Dedifferentiated amniotic fluid mesenchymal stem cell (primary cell): ENCODE data around the gene HERC4.

Source experiments
- DNase-seq: peaks from one replicate; pipeline ENCODE4 v3.0.0-alpha.2; 2016; ENCODE audit errors: extremely low spot score

Gene HERC4, protein sequence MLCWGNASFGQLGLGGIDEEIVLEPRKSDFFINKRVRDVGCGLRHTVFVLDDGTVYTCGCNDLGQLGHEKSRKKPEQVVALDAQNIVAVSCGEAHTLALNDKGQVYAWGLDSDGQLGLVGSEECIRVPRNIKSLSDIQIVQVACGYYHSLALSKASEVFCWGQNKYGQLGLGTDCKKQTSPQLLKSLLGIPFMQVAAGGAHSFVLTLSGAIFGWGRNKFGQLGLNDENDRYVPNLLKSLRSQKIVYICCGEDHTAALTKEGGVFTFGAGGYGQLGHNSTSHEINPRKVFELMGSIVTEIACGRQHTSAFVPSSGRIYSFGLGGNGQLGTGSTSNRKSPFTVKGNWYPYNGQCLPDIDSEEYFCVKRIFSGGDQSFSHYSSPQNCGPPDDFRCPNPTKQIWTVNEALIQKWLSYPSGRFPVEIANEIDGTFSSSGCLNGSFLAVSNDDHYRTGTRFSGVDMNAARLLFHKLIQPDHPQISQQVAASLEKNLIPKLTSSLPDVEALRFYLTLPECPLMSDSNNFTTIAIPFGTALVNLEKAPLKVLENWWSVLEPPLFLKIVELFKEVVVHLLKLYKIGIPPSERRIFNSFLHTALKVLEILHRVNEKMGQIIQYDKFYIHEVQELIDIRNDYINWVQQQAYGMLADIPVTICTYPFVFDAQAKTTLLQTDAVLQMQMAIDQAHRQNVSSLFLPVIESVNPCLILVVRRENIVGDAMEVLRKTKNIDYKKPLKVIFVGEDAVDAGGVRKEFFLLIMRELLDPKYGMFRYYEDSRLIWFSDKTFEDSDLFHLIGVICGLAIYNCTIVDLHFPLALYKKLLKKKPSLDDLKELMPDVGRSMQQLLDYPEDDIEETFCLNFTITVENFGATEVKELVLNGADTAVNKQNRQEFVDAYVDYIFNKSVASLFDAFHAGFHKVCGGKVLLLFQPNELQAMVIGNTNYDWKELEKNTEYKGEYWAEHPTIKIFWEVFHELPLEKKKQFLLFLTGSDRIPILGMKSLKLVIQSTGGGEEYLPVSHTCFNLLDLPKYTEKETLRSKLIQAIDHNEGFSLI

DNA sequence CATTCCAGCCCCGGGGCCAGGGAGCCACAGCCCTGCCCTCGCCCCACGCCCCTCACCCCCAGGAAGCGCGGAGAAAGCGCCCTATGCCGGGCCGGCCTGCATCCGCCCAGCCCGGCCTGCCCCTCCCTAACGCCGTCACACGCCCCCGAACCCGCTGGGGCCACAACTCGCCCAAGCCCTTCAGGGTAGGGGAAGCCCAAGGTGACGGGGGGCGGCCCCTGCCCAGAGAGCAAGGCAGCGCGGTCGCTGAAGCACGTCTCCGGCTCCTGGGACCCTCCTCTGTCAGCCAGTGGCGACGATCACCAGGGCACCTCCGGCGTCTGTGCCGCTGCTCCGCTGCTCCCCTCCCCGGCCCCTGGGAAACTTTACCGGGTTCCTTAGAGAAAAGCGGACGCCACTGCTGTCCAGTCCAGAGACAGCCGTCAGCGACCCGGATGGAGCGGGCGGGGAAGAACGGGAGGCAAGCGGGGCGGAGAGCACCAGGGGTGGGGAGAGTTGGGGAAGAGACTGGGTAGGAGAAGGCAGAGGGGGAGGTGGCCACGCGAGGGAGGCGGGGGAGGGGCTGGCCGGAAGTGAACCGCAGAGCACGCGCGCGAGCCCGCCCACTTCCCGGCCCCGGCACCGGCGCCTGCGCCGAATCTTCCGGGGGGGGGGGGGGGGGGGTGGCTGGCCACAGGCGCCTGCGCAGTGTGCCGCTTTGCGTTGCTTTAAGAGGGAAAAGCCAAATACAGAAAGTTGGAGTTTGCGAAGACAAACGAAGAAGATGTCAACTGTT lies at the start of gene HERC4:
Gene HERC4 (minus strand): TSS at position 509 of the 775 bp plus-strand sequence. CDS start 2,175 bp downstream, outside the sequence.
- peak; percentile 91 for DNase-seq

DNA sequence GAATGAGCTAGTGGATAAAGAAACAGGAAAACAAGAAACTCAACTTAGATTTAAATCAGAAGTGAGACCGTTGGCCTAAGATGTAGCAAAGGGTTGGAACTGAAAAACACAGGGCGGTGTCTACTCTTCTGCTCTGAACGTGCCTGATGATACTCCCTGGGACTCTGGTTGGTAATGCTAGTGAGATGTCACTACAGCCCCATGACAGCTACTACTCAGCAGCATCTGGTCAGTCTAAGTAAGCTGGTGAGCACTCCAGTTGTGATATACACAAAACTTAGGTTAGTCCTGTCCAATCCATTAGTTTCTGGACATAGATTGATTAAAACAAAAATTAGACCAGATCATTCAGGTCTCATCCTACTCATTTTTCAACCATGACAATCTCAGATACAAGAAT lies 49.6 kb upstream of the HERC4 start:
- no peak for DNase-seq

DNA sequence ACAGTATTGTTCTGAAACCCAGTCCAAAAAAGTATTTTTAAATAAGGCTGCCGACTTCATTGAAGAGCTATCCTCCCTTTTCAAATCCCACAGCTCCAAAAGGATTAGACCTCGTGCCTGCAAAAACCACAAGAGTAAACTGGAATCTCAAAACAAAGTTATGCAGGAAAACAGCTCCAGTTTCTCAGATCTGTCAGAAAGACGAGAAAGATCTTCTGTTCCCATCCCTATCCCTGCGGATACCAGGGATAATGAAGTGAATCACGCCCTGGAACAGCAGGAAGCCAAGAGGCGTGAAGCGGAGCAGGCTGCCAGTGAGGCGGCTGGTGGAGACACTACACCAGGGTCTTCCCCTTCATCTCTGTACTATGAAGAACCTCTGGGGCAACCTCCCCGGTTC lies 46.8 kb upstream of the HERC4 start:
- no peak for DNase-seq

DNA sequence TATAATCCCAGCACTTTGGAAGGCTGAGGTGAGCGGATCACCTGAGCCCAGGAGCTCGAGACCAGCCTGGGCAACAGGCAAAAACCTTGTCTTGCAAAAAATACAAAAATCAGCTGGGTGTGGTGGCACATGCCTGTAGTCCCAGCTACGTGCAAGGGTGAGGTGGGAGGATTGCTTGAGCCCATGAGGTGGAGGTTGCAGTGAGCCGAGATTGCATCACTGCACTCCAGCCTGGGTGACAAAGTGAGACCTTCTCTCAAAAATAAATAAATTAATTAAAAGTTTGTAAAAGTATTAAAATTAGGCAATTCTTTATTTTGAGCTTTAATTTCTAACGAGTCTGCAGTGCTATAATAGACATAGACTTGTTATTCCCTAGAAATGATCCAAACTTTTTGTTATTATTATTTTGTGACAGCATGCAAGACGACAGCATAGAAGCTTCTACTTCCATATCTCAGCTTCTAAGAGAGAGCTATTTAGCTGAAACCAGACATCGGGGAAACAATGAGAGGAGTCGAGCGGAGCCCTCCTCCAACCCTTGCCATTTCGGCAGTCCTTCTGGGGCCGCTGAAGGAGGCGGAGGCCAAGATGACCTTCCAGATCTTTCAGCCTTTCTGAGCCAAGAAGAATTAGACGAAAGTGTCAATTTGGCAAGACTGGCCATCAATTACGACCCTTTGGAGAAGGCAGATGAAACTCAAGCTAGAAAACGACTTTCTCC lies 46.1 kb upstream of the HERC4 start:
- no peak for DNase-seq

DNA sequence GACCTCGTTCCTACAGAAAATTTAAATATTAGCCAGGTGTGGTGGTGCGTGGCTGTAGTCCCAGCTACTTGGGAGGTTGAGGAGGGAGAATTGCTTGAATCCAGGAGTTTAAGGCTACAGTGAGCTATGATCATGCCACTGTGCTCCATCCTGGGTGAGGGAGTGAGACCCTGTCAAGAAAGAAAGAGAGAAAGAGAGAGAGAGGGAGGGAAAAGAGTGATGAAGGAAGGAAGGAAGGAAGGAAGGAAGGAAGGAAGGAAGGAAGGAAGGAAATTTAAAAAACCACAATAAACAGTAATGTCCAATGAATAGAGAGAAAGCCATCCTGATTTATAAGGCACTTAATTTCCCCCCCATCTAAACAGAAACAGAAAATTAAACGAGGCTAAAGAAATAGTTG lies 43.6 kb upstream of the HERC4 start:
- no peak for DNase-seq

DNA sequence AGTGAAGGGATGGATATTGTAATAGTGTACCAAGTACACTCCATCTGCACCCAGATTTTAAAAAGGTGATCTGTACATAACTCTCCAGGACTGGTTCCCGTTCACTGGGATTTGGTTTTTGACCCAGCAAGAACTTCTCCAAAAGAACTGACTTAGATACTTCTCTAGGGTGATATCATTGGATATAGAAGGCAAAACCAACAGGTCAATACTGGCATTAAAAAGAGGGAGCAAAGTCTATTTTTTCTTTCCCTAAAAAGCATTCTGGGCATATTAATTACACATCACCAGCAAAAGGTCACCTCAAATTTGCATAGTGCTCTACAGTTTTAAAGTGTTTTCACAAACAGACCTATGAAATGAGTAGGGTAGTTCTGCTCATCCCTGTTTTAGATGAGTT lies 37.8 kb upstream of the HERC4 start:
- DNase-seq: no peak

DNA sequence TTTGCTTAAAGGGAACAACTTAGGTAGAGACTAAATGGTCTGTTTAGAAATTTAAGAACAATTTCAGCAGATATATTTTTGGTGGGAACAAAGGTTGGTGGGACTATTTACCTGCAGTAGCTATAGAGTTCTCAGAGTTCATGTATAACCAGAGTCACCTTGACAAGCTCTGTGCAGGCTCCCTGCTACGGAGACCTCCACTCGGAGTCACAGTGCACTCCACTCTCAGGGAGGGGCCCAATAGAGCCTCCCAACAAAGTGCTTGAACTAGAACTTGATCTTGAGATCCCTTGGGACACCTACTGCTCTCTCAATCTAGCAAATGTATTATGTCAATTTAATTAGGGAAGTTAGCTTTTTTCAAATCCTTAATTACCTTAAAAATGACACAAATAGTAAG lies 36.5 kb upstream of the HERC4 start:
- no peak for DNase-seq

DNA sequence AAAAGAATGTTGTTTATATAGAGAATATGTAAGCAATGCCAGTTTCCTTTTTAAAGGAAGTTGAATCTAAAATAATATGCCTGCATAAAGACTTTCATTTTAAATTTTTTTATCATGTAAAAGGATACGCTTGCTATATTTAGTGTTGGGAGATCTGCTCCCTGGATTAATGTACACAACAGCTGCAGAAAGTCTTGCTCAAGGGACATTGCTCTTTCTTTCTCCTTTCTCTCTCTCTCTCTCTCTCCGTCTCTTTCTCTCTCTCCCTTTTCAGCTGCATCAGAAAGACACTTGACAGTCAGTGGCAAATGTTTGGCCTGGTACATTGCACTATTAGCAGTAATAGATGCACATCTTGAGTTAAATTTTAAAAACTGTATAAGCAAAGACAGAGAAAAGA lies 34.9 kb upstream of the HERC4 start:
- no peak for DNase-seq

DNA sequence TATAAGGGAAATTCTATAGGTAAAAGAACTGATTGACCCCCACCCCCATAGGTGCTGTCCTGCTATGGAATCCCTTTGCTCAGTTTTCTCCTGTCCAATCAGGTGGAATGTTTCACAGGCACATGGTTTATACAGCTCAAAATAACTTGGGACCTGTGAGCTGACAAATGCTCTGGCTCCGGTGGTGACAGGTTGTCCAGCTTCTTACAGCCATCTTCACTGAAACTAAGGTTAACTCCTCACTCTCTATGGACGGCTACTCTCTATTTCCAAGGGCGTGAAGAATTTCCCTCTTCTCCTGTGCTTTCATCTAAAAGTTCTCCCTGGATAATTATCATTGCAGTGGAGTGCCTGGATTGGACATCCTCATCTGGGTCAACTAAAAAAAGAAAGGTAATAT lies 34.2 kb upstream of the HERC4 start, which contains the start of gene MYPN:
Gene MYPN (plus strand): TSS at position 158 of the 400 bp plus-strand sequence. CDS start 11,951 bp downstream, outside the sequence.
- DNase-seq: no peak

DNA sequence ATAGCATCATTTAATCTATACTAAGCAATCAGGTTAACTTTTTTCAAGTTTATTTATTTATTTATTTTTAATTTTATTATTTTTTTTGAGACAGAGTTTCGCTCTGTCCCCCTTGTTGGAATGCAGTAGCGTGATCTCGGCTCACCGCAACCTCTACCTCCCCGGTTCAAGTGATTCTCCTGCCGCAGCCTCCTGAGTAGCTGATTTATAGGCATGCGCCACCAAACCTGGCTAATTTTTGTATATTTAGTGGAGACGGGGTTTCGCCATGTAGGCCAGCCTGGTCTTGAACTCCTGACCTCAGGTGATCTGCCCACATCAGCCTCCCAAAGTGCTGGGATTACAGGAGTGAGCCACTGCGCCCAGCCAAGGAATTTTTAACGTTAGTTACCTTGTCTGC lies 33.6 kb upstream of the HERC4 start:
- no peak for DNase-seq

DNA sequence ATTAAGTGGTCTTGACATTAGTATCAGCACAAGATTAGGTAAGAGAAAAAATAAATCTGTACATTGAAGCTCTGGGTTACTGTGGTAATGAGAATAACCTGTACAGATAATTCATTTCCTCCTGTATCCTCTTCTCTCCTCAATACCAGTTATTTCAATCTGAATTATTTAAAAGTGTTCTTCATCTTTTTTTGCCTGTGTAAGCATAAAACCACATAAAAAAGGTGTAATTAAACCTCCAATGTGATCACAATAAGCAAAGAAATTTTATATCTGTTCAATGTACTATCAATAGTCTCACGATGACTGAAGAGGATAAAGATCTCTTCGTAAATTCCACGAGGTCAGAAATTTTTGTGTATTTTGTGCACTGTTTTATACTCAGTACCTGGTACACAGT lies 33.0 kb upstream of the HERC4 start:
- DNase-seq: no peak

DNA sequence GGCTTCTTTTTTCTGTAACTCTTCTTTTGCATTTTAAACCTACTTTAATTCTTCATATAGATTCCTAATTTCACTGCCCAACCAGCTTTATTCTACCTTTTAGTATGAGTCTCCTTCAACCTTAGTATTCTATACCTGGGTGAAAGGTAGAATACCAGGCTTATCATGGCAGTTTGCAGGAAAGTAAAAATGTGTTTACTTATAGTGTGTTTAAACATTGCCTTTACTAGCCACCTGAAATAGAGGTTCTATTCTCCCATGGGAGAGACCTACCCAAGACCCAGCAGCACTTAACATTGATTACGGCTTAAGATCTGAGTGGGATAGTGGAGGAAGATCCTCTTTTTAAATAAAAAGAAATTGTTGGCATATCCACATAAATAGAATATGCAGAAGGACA lies 32.6 kb upstream of the HERC4 start:
- no peak for DNase-seq

DNA sequence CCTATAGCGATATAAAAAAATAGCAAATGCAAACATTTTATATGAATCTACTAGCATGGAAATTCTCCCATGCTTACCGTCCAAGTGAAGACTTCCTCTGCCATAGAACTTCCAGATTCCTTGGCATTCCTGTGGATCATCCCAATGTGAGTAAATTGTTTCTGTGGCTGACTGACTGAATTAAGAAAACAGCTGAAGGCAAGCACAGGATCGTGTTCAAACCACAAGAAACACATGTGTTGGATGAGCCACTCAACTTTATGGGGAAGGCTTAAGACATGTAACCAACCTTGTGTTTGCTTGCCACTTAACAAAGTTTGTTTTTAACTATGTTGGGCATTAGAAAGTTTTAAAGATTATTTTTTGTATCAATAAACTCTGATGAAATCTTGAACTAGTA lies 31.6 kb upstream of the HERC4 start:
- peak; percentile 65 for DNase-seq

DNA sequence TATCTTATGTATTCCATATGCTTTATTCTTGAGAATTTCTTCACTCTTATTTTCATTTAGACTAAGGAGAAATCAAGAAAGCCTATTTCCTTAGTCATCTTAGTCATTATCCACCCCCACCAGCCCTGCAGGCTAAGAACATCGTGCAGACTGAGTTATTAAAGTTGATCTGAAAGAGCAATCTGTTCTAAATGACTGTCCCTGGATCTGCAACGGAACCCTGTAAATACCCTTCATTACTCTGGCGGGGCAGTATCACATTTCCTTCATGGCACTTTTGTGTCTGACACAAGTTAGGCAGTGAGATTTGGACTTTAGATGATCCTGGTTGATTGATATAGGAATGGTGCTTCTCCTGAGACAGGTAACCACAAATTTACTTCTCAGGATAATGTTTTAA lies 30.7 kb upstream of the HERC4 start:
- peak; percentile 54 for DNase-seq

DNA sequence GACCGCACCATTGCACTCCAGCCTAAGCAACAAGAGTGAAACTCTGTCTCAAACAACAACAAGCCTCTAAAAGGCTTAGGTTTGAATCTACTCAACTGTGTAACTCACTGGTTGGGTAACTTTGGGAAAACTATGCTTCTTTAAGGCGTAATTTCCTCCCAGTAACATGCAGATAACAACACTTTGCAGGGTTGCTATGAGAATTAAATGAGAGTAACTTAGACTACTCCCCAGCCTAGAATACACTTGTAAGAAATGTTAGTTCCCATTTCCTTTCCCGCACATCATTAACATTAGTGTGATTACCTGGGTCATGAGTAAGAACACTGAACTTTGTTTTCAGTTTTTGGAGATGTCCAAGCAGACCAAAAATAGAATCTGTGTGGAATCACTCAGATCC lies 28.8 kb upstream of the HERC4 start:
- DNase-seq: no peak

DNA sequence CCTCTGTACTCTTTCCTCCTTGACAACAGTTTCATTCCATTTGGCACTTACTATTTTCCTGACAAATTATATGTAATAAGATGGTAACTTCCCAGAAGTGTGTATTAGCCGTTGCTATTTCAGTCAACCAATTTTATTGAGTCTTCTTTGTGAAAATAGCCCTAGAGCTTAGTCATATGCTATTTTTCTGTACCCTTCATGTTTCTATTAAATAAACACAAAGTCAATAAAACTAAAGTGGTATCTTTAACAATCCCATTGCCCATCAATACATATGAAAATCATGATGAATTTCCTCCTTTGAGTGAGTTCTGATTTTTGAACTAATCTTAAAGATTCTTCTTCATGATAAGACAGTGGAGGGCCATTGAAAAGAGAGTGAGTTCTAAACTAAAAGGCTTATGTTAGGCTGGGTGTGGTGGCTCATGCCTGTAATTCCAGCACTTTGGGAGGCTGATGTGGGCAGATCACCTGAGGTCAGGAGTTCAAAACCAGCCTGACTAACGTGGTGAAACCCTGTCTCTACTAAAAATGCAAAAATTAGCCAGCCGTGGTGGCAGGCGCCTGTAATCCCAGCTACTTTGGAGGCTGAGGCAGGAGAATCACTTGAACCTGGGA lies 28.3 kb upstream of the HERC4 start:
- no peak for DNase-seq

DNA sequence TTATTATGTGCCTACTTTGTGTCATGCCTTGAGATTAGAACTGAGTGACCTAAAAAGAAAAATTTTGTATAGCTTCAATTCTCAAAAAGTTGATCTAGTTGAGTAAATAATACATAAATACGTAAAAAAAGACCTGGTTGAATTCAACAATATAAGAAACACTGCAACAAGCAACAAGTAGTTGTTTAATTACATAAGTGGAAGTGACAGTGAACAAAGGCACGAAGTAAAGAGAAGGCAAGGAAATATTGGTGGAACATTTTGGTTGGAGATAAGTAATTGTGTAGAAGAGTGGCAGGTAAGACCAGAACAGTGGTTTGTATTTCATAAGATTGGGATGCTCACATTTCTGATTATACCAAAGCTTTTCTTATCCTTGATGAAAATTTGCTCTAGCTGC lies 26.0 kb upstream of the HERC4 start:
- no peak for DNase-seq

DNA sequence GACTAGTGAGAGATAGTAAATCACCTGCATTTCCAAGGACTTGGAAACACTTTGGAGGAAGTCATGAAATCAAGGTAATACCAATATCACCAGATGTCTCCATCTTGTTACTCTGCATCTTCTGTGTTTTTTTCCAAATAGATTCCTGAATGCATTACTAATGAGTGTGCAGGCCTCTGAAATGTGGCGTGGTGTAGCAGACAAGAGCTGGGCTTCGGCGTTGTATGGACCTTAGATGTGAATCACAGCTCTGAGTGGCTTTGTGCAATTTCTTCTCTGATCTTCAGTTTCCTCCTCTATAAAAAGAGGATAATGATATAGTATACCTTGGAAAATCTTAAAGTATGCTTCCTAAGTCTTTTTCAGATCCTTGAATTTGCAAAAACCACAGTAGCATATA lies 24.7 kb upstream of the HERC4 start:
- DNase-seq: no peak

DNA sequence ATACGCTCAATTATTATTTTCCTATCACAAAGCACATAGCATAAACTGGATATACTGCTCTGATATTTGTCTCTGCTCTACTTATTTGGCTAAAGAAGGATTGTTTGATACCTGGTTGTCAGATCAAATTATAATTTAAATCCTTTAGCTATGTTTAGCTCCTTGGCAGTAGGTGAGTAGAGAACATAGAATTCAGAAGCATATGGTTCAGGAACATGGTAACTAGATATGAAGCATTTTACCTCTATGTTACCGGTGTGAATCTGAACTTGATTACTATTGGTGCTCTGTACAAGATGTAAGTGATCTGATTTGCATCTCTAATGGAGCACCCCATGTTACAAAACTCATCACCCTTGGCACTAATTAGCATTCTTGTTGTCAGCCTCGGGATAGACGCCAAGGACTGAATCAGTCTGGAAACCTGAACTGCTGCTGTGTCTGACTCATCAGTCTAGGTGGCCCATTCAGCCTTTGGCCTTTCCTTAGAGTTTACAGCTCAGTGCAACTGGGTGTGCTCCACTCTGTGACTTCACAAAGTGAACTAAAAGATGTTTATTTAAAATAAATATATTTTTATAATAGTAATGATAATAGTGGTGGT lies 21.9 kb upstream of the HERC4 start:
- peak; percentile 47 for DNase-seq

DNA sequence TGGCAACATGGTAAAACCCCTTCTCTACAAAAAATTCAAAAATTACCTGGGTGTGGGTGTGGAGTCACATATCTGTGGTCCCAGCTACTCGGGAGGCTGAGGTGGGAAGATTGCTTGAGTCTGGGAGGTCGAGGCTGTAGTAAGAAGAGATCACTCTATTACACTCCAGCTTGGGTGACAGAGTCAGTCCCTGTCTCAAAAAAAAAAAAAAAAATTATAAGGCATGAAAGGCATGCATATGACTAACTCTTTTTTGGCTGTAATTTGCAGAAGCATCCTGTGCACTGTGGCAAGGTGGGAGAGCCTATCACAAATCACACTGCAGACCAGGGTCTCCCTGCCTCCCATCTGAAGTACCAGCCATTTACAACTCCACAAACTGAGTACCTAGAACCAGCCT lies 20.1 kb upstream of the HERC4 start:
- no peak for DNase-seq
